Peyer's patch (tissue), 4 donors: ENCODE measurements around the gene SERINC1.

ENCODE experiments used
- CTCF ChIP-seq, 6 experiments: fragments of 450-650 bp in 4 of 6; fragments of 200-600 bp in 2 of 6; sonication (generic) in 1 of 6; IDR thresholded peaks; one replicate each; pipeline ENCODE4 v1.5.1; 2017 to 2019; ENCODE audit warnings: antibody characterized with exemption in 6 of 6, mild to moderate bottlenecking in 3 of 6, moderate library complexity in 1 of 6
- POLR2A ChIP-seq, 2 donors: fragments of 450-650 bp; IDR thresholded peaks; one replicate each; pipeline ENCODE4 v1.5.1; 2017; ENCODE audit warnings: antibody characterized with exemption in 2 of 2, mild to moderate bottlenecking in 2 of 2, moderate library complexity in 2 of 2

- TF ChIP-seq POLR2A (IDR thresholded peaks at IDR 0.05), result no peak
- TF ChIP-seq CTCF (IDR thresholded peaks at IDR 0.05), result no peak
Measured at GRCh38 chr6:122429323-122429722, 42.3 kb downstream of the SERINC1 start.
